ENCODE measurements around the gene SRRM5. TPM values are rescaled to one million over a fixed set of nuclear protein-coding genes. Genes with fewer than 3 reads are reported as not detected.

Gene SRRM5
- polyA plus RNA-seq, 2 of the 4 experiments (the other 2 are of a cell fraction) = 0.47 to 0.50 TPM

GRCh38 chr19:43609872-43610271 is 2.0 kb upstream of the SRRM5 start (continued):
- TF ChIP-seq HES2 (IDR thresholded peaks at IDR 0.05) (no peak), HEYL (CRISPR knock-in tag; IDR thresholded peaks at IDR 0.05) (no peak), RAD21 (conservative IDR thresholded peaks at IDR 0.05 in 1 of 2, IDR thresholded peaks at IDR 0.05 in 1 of 2) (no peak), NPAS2 (CRISPR knock-in tag; IDR thresholded peaks at IDR 0.05; ENCODE audit: borderline replicate concordance) (no peak), EHF (CRISPR knock-in tag; IDR thresholded peaks at IDR 0.05) (no peak), MAFK (IDR thresholded peaks at IDR 0.05; ENCODE audit: partially characterized antibody) (no peak), CHD4 (IDR thresholded peaks at IDR 0.05; ENCODE audit: borderline replicate concordance) (no peak), HOXB5 (CRISPR knock-in tag; IDR thresholded peaks at IDR 0.05) (no peak)

GRCh38 chr19:43610493-43610892 is 1.4 kb upstream of the SRRM5 start:
- Histone ChIP-seq H3K9me3 (no peaks in the 10 kb centered on the region), H3K4me1 (peaks cover 6% of the 10 kb centered on the region; the same call in 2 of the 3 replicates), H3K4me2 (no peak overlapping the region), H3K27ac (no peak overlapping the region), H3K4me3 (no peak overlapping the region)
- 37% methylated on average over 3 of the region's 3 CpGs for WGBS (ENCODE audit: missing lambda C conversion rate)
- ChIA-PET CTCF (interaction anchor here (0.9 to 2.4 kb wide), 3 partner anchors 11 to 157 kb away, joined by 3 to 7 read pairs (median 4); no protein-coding TSS in a partner anchor), POLR2A (no interaction called here)
- peak; percentile 27 to 53; a peak in 3 of 6 replicates for ATAC-seq
- DNase-seq (ENCODE audit: low read depth in 1 of 2, low spot score in 1 of 2) = peak in 1 of 2 experiments; percentile 20
- no peak for TF ChIP-seq HOXA7 (CRISPR knock-in tag; IDR thresholded peaks at IDR 0.05)
- TF ChIP-seq, protein P1, sequence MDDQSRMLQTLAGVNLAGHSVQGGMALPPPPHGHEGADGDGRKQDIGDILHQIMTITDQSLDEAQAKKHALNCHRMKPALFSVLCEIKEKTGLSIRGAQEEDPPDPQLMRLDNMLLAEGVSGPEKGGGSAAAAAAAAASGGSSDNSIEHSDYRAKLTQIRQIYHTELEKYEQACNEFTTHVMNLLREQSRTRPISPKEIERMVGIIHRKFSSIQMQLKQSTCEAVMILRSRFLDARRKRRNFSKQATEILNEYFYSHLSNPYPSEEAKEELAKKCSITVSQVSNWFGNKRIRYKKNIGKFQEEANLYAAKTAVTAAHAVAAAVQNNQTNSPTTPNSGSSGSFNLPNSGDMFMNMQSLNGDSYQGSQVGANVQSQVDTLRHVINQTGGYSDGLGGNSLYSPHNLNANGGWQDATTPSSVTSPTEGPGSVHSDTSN (IDR thresholded peaks at IDR 0.05) = no peak
- TF ChIP-seq SREBF2 (IDR thresholded peaks at IDR 0.05) = no peak
- TF ChIP-seq EHF (CRISPR knock-in tag; IDR thresholded peaks at IDR 0.05) = no peak
- no peak for TF ChIP-seq RARB (CRISPR knock-in tag; IDR thresholded peaks at IDR 0.05)
- TF ChIP-seq ZC3H11A (IDR thresholded peaks at IDR 0.05) = no peak
- TF ChIP-seq HES2 (IDR thresholded peaks at IDR 0.05) = no peak
- no peak for TF ChIP-seq POLR2A (IDR thresholded peaks at IDR 0.05; ENCODE audit: low read length)
- TF ChIP-seq, protein P2, sequence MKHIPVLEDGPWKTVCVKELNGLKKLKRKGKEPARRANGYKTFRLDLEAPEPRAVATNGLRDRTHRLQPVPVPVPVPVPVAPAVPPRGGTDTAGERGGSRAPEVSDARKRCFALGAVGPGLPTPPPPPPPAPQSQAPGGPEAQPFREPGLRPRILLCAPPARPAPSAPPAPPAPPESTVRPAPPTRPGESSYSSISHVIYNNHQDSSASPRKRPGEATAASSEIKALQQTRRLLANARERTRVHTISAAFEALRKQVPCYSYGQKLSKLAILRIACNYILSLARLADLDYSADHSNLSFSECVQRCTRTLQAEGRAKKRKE (CRISPR knock-in tag; IDR thresholded peaks at IDR 0.05; ENCODE audit: low read depth) = no peak
- TF ChIP-seq JUN (IDR thresholded peaks at IDR 0.05) = no peak
- no peak for TF ChIP-seq CEBPB (IDR thresholded peaks at IDR 0.05)
- TF ChIP-seq, protein P3, sequence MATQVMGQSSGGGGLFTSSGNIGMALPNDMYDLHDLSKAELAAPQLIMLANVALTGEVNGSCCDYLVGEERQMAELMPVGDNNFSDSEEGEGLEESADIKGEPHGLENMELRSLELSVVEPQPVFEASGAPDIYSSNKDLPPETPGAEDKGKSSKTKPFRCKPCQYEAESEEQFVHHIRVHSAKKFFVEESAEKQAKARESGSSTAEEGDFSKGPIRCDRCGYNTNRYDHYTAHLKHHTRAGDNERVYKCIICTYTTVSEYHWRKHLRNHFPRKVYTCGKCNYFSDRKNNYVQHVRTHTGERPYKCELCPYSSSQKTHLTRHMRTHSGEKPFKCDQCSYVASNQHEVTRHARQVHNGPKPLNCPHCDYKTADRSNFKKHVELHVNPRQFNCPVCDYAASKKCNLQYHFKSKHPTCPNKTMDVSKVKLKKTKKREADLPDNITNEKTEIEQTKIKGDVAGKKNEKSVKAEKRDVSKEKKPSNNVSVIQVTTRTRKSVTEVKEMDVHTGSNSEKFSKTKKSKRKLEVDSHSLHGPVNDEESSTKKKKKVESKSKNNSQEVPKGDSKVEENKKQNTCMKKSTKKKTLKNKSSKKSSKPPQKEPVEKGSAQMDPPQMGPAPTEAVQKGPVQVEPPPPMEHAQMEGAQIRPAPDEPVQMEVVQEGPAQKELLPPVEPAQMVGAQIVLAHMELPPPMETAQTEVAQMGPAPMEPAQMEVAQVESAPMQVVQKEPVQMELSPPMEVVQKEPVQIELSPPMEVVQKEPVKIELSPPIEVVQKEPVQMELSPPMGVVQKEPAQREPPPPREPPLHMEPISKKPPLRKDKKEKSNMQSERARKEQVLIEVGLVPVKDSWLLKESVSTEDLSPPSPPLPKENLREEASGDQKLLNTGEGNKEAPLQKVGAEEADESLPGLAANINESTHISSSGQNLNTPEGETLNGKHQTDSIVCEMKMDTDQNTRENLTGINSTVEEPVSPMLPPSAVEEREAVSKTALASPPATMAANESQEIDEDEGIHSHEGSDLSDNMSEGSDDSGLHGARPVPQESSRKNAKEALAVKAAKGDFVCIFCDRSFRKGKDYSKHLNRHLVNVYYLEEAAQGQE (IDR thresholded peaks at IDR 0.05) = no peak
- TF ChIP-seq, protein P4, sequence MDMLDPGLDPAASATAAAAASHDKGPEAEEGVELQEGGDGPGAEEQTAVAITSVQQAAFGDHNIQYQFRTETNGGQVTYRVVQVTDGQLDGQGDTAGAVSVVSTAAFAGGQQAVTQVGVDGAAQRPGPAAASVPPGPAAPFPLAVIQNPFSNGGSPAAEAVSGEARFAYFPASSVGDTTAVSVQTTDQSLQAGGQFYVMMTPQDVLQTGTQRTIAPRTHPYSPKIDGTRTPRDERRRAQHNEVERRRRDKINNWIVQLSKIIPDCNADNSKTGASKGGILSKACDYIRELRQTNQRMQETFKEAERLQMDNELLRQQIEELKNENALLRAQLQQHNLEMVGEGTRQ (IDR thresholded peaks at IDR 0.05) = no peak
- no peak for TF ChIP-seq JUNB (IDR thresholded peaks at IDR 0.05)
- no peak for TF ChIP-seq POLR2AphosphoS2 (conservative IDR thresholded peaks at IDR 0.05; ENCODE audit: low read length)
- FAIRE-seq = no peak

All from A549 (cell line).